Adipose tissue (tissue), 3 donors: ENCODE results near the gene WNT3A. TPM values are rescaled to one million over a fixed set of nuclear protein-coding genes. Genes with fewer than 3 reads are reported as not detected.
"Not testable (repeated sequence)": the region's sequence is repeated elsewhere in the genome, so short reads cannot be mapped to it uniquely, and the experiment has no call there.

Experiments
- H3K27ac ChIP-seq: one replicate; pipeline ENCODE4 v1.5.1; 2013; ENCODE audit warnings: low read depth, low read length
- WGBS, 3 donors: extraction: QIAGEN DNeasy Blood & Tissue Kit; methylation state at CpG; one replicate each; pipeline ENCODE4 v1.1.7; 2013; 5-methylcytosine and 5-hydroxymethylcytosine counted together
- polyA plus RNA-seq, 3 donors: library from polyadenylated mRNA; stranded (reverse); fragments of 200-250 nt; gene quantifications; one replicate each; pipeline ENCODE4 v1.2.3, GENCODE V29; 2013
- donor health status: healthy with polysubstance abuse.
- donor health status: Bipolar disorder and iron deficiency.
- donor health status: healthy.

Gene WNT3A
- under 1 TPM in 1 of 3 donors, not detected in 2; 0.03 TPM for polyA plus RNA-seq

- 0% methylated on average over 9 to 44 of the region's 48 CpGs for WGBS, 3 donors
- H3K27ac ChIP-seq, result no peak within 1 kb of the TSS
Measured at GRCh38 chr1:228006786-228007048, at the start of gene WNT3A. WNT3A (plus strand) TSS chr1:228006998; CDS start chr1:228007129, 131 bp downstream.

DNA sequence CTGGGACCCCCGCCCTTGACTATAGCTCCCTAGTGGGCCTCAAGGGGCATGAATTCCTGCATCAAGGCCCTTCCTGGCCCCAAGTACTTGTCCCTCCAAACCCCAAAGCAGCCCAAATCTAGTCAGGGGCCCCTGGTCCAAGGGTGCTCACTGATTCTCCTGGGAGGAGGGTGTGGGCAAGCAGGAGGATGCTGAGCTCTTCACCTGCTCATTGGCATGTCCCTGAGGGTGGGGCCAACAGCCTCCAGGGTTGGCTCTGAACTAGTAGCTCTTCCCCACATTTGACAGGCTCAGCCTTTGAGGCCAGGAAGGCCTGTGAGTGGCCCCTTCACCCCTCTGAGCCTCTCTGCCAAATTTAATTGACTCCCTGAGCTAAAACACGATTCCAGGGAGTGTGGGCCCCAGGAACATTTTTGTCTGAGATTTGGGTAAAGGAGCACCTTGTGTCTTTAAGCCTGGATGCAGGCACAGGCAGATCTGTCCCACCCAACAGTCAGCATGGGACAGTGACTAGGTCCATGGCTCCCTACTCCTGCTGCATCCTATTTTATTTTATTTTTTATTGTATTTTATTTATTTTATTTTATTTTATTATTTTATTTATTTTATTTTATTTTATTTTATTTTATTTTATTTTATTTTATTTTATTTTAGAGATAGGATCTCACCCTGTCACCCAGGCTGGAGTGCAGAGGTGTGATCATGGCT lies 48.0 kb upstream of the WNT3A start:
- 49 to 77% (median 68%) methylated on average over 2 of the region's 2 CpGs for WGBS, 3 donors
- no peak overlapping the region for H3K27ac ChIP-seq

DNA sequence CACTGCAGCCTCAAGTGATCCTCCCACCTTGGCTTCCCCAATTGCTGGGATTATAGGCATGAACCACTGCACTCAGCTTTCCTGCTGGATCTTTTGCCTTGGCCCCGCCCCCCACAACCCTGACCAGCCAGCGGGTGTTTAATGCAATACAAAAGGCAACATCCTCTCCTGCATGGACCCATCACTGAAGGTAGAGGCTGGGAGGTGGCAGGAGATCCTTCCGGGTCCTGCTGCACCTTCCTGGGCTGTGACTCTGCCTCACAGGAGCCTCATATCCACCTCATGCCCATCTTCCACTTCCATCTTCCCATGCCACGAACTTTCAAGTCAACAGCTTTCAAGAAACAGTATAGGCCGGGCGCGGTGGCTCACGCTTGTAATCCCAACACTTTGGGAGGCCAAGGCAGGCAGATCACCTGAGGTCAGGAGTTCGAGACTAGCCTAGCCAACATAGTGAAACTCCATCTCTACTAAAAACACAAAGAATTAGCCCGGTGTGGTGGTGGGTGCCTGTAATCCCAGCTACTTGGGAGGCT lies 47.4 kb upstream of the WNT3A start:
- H3K27ac ChIP-seq, result no peak overlapping the region
- 91 to 96% (median 91%) methylated on average over 10 of the region's 10 CpGs for WGBS, 3 donors

DNA sequence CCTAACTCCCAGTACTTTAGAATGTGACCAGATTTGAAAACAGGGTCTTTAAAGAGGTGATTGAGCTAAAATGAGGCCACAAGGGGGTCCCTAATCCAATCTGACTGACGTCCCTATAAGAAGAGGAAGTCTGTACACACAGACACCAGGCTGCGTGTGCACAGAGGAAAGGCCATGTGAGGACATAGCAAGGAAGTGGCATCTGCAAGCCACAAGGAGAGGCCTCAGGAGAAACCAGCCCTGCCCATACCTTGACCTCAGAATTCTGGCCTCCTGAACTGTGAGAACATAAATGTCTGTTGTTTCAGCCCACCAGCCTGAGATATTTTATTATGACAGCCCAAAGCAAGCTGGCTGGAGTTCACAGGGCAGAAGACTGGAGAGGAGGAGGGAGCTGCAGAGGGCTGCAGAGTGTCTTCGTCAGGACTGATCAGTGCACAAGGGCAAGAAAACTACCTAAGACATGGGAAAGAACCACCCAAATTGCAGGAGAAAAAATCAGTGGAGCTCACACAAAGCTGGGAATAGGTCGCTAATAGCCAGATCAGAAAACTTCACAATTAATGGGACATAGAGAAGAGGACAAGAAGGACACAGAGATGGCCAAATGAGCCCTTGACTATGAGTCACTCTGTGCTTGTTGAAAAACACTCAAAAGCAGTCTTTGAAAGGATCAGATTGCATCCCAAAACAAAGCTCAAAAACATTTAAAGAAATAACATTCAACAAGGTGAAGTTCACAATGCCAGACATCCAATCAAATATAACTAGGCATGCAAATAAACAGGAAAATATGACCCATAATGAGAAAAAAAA lies 44.9 kb upstream of the WNT3A start:
- H3K27ac ChIP-seq, result no peak overlapping the region
- WGBS, 3 donors, result 51 to 61% (median 55%) methylated on average over 4 of the region's 4 CpGs

DNA sequence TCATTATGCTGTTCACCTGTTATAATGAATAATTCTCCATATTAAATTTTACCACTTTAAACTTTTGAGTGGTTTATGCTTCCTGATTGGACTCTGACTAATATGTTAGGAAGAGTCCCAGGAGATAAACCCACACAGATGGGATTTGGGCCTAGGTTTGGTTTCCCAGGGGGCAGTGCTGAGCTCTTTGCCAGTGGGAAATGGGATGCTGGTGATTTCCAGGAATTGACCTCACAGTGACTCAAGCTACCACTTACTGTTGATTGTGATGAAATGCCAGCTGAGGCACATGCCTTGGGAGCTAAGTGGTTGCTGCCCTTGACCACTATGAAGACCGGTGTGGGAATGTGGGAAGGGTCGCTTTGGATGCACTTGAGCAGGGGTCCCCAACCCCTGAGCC lies 40.1 kb upstream of the WNT3A start:
- 83 to 98% (median 95%) methylated on average over 2 of the region's 2 CpGs for WGBS, 3 donors
- H3K27ac ChIP-seq, result not testable (repeated sequence)

DNA sequence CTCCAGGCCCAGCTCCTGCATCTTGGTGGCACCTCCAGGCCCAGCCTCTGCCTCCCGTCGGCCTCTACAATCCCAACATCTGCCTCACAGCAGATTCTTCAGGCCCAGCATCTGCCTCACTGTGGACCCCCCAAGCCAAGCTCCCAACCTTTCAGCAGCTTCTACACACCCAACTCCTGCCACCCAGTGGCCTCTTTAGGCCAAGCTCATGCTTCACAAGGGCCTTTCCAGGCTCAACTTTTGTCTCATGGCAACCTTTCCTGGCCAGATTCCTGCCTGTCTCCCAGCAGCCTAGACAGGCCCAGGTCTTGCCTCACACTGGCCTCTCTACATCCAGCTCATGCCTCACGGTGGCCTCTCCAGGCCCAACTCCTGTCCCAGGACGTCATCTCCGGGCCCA lies 39.0 kb upstream of the WNT3A start:
- WGBS, 3 donors, result 89 to 94% (median 89%) methylated on average over 3 to 5 of the region's 5 CpGs

GRCh38 chr1:227970076-227970995 lies 36.5 kb upstream of the WNT3A start:
- H3K27ac ChIP-seq, result not testable (repeated sequence)
- WGBS, 3 donors, result 84 to 90% (median 89%) methylated on average over 30 to 36 of the region's 36 CpGs

More for the DNA sequence above, 39.0 kb upstream of the WNT3A start:
- not testable (repeated sequence) for H3K27ac ChIP-seq

GRCh38 chr1:227971216-227971615 lies 35.6 kb upstream of the WNT3A start:
- WGBS, 3 donors, result 93 to 95% (median 94%) methylated on average over 4 to 11 of the region's 17 CpGs
- H3K27ac ChIP-seq, result not testable (repeated sequence)

GRCh38 chr1:227971643-227972282 lies 35.0 kb upstream of the WNT3A start:
- 80 to 90% (median 83%) methylated on average over 17 to 25 of the region's 27 CpGs for WGBS, 3 donors
- not testable (repeated sequence) for H3K27ac ChIP-seq

DNA sequence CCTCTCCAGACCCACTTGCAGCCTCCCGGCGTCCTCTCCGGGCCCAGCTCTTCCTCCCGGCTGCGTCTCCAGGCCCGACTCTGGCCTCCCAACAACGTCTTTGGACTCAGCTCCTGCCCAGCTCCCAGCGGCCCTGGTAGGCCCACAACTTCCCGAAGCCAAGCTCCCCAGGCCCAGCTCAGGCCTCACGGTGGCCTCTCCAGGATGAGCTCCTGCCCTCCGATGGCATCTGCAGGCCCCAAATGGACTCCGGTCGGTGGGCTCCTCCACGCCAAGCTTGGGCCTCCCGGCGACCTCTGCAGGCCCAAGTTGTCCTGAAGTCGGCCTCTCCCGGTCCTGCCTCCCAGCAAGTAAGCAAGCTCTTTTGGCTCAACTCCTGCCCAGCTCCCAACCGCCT lies 34.5 kb upstream of the WNT3A start:
- 71 to 92% (median 91%) methylated on average over 4 to 15 of the region's 19 CpGs for WGBS, 3 donors

DNA sequence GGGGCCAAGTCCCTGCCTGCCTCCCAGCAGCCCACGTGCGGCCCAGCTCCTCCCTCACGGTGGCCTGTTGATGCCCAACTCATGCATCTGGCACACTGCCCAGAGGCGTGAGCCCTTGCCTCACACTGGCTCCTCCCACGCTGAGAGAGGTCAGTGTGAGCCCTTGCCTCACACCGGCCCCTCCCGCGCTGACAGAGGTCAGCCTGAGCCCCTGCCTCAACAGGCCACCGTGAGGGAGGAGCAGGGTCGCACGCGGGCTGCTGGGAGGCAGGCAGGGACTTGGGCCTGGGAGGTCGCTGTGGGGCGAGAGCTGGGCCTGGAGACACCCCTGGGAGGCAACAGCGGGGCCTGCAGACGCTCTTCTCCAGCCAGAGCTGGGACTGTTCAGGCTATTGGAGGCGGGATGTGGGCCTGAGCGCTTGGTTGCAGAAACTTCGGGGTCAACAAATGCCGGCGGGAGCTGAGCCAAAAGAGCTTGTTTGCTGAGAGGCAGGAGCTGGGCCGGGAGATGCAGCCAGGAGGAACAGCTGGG lies 33.9 kb upstream of the WNT3A start:
- WGBS, 3 donors, result 65 to 73% (median 71%) methylated on average over 19 to 22 of the region's 22 CpGs

More for the DNA sequence above, 34.5 kb upstream of the WNT3A start:
- H3K27ac ChIP-seq, result not testable (repeated sequence)

DNA sequence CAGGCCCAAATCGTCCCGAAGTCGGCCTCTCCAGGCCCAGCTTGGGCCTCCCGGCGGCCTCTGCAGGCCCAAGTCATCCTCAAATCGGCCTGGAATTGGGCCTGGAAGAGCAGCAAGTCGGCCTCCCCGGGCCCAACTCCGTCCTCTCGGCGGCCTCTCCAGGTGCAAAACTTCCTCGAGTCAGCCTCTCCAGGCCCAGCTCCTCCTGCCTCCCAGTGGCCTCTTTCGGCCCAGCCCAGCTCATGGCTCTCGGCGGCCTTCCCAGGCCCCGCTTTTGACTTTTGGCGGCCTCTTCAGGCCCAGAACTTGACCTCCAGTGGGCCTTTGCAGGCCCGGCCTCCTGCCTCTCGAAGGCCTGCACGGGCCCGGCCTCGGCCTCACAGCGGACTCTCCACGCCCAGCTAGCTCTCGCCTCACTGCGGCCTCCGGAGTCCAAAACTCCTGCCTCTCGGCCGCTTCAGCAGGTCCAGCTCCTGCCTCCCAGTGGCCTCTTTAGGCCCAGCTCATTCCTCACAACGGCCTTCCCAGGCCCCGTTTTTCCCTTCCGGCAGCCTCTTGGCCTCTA lies 33.0 kb upstream of the WNT3A start:
- not testable (repeated sequence) for H3K27ac ChIP-seq
- WGBS, 3 donors, result 92 to 93% (median 93%) methylated on average over 20 to 30 of the region's 32 CpGs

More for the DNA sequence above, 33.9 kb upstream of the WNT3A start:
- not testable (repeated sequence) for H3K27ac ChIP-seq

DNA sequence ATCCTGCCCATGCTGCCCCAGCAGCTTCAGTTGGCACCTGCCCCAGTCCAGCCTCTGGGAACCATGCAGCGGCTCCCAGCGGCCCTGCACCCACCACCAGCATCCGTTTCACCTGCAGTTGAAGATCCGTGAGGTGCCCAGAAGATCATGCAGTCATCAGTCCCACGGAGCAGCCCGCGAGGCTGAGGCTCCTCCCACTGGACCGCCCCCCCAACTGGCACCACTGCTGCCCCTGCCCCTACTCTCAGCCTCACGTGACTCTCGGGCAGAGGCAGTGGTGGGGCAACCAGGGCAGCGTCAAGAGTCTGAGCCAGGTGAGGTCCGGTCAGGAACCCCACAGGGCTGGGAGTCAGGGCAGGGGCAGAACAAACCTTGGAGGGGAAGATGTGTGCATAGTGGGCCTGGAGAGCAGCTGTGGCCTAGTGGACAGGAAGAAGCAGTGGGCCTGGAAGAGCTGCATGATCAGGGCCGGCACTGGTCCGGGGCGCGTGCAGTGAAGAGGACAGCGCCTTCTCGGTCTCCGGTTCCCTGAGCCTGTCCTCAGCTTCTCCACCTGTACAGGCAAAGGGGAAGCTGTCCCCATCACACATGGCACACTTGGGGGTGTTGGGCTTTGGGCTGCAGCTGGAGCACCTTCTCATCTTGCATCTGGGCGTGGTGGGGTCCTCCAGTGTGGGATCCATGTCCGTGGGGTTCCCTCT lies 31.1 kb upstream of the WNT3A start:
- 79 to 86% (median 80%) methylated on average over 11 to 18 of the region's 21 CpGs for WGBS, 3 donors

GRCh38 chr1:227987181-227987580 lies 19.6 kb upstream of the WNT3A start:
- no peak overlapping the region for H3K27ac ChIP-seq
- WGBS, 3 donors, result 93 to 96% (median 93%) methylated on average over 2 of the region's 2 CpGs

More for the DNA sequence above, 31.1 kb upstream of the WNT3A start:
- not testable (repeated sequence) for H3K27ac ChIP-seq

- WGBS, 3 donors, result 64 to 73% (median 73%) methylated on average over 7 of the region's 7 CpGs
- no peak overlapping the region for H3K27ac ChIP-seq
Measured at GRCh38 chr1:227994632-227995300, 12.0 kb upstream of the WNT3A start.

DNA sequence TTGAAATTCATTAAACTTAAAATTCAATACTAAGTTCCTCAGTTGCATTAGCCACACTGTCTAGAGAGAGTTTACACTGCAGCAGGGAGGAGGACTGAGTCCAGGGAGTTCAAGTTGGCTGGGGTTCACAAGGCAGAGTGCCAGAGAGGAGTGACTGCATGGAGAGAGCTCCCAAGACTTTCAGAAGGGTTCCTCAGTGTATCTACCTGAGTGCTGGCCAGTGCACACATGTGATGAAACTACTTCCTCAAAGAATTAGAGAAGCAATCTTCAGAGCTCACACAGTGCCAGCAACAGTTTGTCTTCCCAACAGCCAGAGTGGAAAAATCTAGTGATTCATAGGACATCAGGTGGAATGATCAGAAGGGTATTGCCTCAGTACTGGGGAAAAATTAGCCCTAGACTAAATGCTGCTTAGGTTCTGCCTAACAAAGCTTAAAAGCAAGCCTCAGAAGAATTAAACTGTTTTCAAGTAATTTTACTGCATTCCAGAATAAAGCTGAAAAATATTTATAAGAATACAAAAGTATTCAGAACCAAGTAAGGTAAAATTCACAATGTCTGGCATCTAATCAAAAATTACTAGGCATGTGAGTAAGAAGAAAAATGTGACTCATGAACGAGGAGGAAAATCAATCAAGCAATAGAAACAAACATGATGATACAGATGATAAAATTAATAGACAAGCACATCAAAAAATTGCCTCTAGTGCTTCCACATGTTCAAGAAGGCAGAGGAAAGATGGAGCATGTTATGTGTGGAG lies 10.4 kb upstream of the WNT3A start:
- 7 to 20% (median 18%) methylated on average over 1 of the region's 1 CpG for WGBS, 3 donors
- H3K27ac ChIP-seq, result no peak overlapping the region
